Skin of body (tissue), 2 donors: ENCODE results near the gene SERGEF. TPM values are rescaled to one million over a fixed set of nuclear protein-coding genes. Genes with fewer than 3 reads are reported as not detected.

ENCODE experiments used
- DNase-seq: peaks from one replicate; lab custom pipeline; 2025; lab: John Stamatoyannopoulos, UW
- total RNA-seq: library from RNA; depleted of rRNA; stranded (reverse); fragments of >200 nt; gene quantifications from one replicate; pipeline ENCODE4 v1.2.3, GENCODE V29; 2014

The SERGEF gene
- total RNA-seq, 1 donor from 2014 or later = 14.6 TPM

DNA sequence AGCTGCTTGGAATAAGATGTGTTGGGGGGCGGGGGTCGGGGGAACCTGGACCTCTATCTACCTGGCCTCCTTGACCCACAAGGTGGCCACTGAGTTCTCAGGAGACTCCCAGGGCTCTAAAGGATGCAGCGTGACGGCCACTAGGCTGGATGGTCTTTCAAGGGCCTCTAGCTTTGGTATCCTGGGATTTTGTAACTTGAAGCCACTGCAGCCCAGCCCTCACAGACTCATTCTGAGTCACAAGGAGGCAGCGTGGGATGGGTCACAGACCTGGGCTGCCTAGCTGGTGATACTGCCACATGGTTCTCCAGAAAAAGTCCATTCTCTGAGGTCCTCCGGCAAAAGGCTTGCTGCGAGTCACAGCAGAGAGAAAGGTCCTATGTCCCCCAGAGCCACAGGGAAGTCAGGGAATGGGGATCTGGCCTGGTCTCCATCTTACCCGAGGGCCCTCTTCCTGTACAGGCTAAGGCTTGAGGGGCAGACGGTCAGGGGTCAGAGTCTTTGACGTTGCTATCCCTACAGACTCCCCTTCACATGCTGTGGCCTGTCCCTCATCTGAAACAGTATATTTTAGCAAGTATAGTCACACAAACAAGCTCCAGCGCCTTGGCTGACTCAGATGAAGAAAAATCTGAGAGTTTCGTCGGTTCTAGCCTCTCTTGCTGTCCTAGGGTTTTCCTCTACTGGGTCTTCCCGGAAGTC is 225.9 kb downstream of the SERGEF start:
- DNase-seq = no peak

DNA sequence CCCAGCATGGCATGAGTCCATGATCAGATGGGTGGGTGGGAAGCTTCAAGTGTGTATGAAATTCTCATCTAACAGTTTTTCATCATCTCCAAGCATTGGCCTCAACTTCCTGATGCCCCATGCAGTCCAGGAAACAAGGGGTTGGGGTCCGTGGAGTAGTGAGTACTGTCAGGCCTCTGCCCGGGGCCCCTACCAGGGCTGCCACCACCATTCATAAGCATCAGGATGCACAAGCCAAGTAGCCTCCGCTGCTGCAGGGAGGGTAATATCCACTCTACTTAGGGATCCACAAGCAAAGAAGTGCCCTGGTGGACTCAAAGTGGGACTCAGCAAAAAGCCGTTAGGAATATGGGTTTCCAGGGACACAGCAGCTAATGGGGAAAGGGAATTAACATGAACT is 229.0 kb downstream of the SERGEF start:
- no peak for DNase-seq

DNA sequence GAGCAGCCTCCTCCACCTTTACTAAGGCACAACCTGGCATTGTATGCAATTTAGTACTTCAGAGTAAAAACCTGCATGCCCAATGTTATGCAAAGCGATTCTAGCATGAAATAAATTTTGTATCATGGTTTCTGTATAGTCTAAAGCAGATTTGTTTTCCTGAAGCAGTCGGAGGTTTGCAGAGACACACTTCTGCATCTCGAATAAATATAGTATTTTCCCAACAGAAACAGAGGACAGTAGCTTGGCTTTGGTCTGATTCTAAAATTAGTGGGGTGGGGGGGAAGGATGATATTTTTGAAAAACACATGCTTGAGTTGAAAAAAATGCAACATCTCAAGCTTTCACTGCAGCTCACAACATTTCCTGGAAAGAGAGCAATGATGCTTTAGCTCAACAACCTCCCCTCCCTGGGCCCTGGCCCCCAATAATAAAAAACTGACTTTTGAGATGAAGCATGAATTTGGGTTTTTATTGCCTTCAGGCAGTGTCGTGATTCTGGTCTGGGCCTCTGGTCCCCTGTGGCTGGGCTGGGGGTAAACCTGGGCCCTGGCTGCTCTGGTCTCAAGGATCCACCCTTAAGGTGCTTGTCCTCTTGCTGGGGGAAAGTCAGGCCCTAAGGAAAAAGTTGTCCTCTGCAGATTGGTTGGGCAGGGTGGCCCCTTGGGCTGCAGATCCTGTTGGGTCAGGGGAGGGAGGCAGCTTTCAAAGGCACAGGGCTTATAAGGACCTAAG is 230.1 kb downstream of the SERGEF start:
- no peak for DNase-seq

DNA sequence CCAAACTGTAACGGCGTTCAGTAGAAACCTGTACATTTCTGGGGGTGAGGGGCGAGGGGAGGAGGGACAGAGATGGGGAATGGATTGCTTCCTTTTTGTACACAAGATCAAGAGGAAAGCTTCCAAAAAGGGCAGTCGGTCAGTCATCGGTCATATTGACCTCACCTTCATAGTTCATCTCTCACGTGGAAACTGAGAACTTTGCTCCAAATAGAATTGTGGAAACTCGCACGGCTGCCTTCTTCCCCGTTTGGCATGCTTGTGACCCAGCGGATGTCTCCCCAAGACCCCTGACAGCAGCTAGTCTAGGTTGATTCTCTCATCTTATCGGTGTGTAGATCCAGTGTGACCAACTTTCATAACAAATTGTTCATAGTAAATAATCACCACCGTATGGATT is 230.7 kb downstream of the SERGEF start:
- DNase-seq = no peak

DNA sequence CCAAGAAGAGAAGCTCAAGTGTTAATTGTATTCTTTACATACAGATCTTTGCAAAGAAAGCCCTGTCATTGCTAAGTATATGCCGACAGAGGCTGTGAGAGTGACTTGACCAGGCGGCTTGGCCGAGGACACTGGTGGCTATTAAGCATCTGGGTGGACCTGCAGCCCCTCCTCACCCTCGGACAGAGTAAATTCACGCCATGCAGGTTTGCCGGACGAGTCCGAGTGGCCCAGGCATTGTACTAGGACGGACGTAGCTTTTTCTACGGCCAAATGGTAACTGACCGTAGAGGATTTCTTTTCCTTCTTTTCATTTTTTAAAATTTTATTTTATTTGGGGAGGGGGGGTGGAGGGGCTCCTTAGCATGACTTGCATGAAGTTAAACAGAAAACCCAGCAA is 231.2 kb downstream of the SERGEF start:
- no peak for DNase-seq

DNA sequence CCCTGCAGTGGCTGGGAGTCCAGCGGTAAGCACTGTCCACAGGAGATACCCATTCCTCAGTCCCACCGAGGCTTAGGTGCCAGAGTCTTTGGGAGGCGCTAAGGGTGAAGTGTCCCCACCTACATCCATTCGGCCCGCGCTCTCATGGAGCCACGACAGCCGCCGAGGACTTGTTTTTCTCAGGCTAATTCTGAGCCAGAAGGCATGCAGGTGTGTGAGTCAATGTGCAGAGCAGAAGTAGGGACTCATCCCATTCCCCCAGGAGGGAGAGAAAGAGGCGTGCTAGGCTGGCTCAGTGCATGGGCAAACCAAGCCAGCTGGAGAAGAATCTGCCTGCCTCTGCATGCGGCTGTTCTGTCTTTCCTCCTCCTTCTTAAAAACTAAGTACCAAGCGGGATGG is 231.6 kb downstream of the SERGEF start:
- no peak for DNase-seq

DNA sequence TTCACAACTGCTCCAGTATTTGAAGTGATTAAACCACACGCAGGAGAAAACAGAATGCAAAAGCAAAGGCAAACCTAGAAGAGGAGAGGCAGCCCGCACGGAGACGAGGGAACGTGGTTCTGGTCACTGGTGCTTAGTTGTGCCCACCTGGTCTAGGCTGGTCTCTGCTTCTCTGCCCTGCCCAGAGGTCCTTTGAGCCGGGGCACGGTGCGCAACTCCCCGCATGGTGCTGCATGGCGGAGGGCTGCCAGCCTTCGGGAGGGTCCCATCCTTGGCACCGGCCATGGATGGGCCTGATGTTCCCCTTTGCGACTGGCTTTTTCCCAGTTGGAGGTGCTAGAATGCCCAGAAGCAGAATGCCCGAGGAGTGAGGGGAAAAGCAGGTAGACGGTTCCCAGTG is 232.2 kb downstream of the SERGEF start:
- no peak for DNase-seq

DNA sequence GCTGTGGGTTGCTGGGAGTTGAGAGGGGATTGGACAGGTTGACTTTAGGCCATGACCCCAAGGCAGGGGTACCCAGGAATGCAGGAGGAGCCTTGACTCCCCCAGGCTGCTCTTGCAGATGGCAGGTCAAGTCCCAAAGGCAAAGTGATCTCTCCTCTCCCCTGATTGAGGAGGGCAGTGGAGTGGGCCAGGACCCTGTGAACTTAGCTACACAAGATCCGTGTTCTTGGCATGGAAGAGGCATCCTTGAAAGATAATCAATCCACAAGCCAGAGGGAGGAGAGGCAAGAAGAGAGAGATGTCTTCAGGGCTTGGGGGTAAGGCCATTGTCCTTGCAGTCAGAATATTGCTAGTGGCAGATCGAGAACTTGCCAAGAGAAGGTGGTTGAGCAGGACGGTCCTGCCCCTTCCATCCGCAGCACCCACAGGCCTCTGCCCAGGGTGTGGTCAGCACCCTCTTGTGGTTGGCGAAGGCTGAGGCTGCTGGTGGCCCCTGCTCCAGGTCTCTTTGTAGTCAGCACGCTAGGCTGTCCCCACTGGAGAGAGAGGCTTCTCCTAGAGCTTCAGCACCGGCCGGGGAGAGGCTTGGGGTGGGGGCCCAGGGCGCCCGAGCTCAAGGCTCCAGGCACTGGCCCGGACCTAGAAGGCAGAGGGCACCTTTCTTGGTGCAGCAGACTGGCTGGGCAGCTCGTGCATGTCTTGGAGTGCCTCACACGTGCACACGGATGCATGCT is 232.8 kb downstream of the SERGEF start:
- DNase-seq = no peak

DNA sequence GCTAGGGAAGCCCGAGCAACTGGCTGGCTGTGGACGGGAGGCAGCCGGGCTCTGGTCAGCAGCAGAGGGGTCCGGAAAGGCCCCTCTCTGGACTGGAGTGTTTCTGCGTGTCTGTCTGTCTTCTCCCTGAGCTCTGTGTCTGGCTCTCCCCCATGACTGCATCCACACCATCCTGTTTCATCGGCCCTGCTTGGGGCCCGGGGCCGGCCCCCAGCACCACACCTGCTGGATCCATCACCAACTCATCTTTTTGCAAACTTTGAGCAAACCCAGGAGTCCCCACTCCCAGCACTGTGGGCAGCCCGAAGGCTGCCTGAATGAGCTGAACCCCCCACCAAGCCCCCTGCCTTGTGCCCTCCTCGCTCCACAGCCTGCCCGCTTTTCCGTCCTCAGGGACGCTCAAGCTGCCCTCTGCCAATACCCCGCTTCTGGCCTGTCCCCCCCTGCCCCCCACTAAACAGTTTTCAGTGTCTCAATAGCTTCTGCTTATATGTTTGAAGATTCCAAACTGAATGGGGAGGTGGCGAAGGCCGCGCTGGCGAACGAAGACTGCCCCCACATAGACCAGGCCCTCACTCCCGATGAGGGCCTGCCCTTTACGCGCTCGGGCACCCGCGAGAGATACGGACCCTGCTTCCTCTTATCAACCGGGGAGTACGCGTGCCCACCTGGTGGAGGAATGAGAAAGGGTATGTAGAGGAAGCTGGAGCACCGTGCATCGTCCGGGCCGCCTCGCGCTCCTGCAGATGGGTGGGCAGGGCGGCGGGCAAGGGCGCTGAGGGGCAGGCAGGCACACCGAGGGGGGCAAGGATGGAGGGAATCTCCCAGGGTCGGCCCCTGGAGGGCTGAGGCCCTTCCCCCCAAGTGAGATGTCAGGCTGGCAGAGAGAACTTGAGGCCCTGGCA is 233.6 kb downstream of the SERGEF start:
- DNase-seq = no peak

DNA sequence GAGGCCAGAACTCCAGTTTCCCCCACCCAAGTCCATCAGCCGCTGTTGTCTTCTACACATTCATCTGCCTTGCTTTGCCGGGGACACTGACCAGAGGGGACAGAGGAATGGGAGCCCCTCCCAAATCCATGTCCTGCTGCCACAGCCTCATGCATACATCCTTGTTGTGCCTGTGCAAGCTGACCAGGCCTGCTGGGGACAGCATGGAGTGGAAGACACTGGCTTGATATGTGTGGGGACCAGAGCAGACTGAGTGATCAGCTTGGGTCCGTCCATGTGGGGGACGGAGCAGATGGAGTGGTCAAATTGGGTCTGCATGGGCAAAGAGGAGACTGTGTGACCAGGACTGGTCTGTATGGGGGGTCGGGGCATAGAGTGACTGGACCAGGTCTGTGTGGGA is 234.5 kb downstream of the SERGEF start:
- DNase-seq = no peak

DNA sequence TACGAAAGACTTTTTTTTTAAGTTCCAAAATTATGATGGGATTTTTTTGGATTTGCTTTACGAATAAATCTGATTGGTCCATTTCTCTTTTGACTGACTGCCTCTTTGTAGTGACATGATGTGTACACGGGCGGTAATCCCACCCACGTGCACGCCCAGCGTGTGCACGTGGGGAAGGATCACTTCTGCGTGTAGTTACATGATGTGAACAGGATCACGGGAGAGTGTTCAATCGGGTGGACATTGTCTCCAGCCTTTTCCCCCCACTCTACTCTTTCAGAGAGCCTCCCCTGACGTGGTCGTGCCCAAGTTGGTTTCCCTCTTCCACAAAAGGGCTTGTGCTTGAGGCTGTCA is 235.1 kb downstream of the SERGEF start:
- DNase-seq = no peak

DNA sequence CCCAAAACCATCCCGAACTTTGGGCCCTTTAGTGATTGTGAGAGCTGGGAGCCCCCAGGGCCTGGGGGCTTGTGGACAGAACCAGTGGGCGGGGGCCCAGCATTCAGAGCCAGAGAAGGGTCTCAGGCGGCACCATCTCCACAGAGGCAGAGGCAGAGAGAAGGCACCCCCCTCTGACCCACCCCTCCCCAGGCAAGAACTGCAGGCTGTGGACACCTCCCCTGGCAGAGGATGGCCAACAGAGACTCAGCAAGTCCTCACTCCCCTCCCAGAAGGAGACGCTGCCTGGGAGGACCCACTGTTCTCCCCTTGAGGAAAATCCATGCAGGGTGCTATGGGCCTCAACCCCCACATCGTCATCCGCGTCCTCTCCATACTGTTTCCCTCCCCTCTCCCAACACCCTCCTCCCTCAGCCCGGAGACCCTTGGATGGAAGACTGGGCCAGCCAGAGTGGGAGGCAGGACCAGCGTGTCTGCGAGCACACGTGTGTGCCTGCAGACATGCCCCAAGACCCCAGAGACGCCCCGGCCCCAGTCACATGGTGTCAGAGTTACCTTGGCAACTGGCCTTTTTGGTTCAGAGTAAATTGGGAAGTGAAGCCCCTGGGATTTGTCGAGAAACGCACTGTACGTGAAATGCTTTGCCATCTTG is 235.6 kb downstream of the SERGEF start:
- no peak for DNase-seq

DNA sequence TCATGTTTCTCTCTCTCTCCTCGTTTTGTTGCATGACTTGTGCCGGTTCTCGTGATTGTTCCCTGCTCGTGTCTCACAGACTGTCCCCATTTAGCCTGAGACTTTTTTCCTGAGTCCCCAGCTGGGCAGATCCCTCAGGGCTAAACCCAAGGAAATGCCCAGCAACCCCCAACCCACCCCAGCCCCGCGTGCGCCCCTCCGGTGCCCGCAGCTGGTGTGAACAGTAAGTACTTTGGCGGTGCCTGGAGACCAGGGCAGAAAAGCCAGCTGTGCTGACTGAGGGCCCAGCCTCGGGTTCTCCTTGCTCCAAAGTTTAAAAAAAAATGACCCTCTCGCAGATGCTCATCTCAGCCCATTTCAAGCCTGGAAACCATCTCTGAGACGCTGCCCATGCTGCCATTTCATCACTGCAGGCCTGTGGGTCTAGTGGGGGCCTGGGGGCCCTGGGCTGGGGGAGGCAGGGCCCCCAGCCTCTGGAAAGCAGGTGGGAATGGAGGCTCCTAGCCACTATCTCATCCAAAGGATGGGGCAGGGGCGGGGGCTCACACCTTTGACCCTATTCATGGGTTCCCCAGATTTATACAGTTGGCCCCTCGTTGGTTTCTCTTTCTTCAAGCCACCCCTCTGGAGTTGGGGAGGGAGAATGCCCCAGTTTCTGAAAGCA is 236.5 kb downstream of the SERGEF start:
- no peak for DNase-seq

DNA sequence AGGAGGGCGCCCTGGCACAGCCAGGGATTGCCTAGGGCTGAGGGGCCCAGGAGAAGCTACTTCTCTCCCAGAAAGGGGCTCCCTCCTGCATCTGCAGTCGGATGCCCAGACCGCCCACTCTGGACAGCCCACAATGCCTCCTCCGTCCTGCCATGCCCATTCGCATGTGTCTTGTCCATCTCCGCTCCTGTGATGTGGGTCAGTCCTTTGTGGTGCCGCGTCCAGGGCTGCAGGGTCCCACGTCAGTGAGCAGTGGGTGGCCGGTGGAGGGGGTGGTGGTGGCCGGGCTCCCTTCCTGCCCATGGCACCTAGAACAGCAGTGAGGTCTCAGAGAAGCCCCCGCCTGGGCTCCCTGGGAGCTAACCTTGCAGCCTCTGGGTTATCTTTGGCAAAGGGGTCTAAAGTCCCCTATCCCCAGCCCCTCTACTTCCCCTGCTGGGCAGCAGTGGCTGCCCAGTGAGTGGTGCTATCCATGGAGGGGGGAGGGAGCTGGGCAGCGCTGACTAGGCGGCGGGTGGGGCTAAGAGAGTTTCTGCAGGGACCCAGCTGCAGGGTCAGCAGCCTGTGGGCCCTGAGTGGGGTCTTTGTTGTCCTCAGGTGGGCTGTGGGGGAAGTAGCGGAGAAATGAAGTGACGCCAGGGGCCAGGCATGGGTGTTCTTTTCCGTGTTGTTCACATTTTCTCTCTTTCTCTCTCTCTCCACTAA is 237.2 kb downstream of the SERGEF start:
- DNase-seq = no peak

DNA sequence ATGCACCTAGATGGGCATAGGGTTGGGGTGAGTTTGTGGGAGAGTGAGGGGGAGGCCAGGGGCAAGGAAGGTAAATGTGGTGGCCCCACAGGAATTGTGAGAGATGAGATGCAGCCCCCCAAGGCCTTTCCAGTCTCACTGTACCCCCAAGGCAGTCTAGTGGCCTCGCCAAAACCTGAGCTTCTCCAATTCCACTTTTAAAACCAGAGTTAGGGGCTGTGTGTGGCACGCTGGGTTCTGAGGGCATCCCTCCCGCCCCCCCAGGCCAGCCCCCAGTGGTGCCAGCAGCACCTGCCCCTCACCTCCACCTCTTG is 237.9 kb downstream of the SERGEF start:
- no peak for DNase-seq

DNA sequence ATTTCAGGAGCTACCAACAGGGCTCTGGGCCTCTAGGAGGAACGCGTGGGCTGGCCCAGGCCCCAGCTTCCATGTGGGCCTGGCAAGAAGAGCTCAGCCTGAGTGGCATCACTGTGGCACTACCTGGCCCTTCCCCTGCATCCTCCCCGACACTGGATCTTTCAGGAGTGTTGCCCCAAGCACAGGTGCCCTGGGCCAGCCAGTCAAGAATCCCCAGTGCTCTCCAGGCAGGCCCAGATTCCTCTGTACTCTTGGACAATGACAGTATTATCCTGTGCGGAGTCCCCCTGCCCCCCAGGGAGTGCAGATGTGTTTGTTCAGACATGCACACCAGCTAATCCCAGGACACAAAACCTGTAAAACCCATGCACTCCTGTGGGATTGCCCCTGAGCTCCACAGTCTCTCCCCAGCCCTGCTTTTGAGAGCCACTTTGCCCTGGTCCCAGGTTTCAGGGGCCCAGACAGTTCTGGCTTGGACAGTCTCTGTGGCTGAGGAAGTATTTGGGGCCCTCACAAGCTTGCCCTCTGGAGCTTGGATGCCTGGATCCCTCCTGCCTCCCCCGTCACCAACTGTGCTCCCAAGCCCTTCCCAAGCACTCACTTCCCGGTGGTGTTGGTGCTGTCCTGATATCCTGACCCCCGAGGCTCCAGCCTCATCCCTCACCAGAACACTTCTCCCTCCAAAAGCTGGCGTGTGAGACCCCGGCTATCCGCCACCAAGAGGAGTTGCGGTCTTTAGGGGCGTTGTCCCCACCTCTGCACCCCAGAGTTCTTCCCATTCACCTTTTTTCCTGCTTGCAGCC is 238.4 kb downstream of the SERGEF start:
- DNase-seq = no peak

DNA sequence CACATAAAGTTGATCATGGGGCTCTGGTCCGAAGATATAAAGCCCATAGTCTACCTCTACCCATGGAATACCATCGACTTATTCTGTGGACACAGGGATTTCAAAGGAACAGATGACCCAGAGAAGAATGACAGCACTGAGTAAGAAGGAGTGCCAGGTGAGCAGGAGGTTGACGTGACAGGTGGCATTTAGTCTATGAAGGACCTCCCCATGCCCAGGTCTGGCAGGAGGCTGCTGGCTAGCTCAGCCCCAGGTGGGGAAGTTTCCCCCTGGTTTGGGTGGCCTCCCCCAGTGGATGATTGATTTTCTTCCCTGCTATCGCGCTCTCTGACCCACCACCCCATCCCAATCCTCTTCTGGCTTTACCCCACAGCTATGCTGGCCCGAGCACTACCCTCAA is 239.2 kb downstream of the SERGEF start:
- DNase-seq = no peak

DNA sequence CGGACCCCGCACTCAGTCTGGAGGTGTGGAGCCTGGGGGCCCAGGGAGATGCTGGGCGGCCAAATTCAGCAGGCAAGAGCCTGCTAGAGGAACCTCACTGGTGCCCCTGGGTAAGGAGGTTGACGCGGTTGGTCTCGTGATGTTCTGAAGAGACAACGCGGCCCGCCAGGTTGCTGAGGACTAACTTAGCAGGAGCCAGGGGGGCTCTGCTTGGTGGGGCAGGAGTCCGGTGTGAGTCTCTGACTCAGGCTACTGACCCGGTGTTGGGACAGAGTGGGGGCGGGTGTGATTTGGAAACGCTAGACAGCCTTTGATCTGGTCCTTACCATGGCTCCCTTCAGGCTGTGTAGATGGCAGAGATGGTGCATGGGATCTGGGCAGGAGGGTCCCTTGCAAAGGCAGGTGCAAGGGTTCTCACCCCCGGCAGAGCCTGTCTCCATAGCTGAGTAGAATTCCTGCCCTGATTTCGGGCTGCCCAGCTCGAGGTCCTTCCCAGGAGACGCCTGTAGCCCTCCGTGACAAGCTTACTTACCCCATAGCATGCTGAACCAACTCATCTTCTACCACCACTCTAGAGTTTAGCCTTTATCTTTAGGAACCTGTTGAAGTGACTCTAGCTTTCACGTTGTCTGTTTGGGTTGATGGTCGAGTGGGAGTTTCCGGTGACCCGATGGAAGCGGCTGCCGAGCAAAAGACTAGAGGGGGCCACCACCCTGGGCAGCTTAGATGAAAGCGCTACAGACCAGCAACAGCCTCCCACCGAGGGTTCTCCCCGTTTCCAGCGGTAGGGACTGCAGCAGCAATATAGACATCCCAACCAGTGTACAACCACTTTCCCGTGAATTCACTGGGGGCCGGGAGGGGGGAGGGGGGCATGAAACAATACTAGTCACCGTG is 239.9 kb downstream of the SERGEF start:
- DNase-seq = no peak
